DMS153 treated with DMSO at 0.1 percent for 48 hours (cell line): ENCODE measurements around the gene ARFGAP3.

Experiments used
- DNase-seq: peaks from one replicate; lab custom pipeline; 2025; ENCODE audit not compliant: unreplicated experiment; lab: John Stamatoyannopoulos, UW

ARFGAP3 gene

DNA sequence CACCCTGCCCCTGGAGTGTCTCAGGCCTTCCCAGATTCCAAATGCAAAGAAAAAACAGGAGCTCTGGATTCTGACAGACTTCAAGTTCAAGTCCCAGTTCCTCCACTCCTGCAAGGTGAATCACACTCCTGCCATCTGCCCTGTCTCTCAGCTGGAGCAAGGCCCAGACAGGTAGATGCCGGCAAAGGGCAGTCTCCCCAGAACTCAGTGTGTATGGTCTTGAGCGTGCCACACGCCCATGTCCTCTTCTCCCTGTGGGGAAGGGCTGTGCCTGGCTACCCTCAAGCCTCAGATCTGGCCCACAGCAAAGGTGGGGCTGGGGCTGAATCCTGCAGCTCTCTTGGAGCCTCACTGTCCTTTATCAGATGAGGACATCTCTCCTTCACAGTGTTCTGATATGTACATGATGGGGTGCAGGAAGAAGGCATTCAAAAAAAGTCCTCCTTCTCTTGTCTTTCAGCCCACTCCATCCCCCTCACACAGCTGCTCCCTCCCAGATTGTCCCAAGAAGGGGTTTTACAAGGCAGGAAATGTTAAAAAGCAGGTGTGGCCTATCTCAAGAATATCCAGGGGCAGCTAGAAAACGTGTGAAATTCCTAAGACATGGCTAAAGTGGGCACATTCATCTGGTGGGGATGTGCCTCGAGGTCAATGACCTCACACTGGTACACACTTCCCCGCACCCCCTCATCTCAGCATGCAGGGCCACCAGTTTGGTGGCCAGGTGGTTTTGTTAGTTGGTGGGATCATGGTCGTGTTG, 27.7 kb upstream of the ARFGAP3 start:
- no peak for DNase-seq

DNA sequence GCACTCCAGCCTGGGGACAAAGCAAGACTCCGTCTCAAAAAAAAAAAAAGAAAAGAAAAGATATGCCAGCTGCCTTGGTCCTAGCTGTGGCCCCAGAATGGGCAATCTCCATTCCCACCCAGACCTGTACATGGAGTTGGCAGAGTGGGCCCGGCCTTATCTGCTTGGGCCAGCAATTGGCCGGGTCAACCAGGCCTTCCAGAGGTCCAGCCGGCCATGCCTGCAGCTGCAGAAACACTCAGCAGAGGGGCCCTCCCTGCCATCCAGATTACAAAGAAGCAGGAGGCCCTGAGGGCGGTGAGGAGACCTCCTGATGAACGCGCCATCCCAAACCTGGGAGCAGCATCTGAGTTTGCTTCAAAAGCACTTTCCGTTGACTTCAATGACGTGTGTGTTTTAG, 26.9 kb upstream of the ARFGAP3 start:
- DNase-seq: no peak

DNA sequence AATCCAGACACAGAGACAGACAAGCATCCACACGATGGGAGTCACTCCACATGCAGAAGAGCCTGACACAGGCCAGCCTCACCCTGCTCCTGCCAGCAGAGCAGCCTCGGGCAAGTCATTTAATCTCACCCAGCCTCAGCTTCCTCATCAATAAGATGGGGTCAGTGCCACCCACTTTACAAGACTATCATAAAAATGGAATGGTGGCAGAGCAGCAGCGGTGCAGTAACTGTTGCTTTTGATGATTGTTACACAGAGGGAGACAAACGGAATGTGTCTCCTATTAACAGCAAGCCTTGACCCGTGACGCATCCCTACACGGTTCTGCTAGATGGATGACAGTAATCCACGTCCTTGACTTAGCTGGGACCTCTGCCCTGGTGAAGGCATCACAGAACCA, 26.0 kb upstream of the ARFGAP3 start:
- DNase-seq: no peak

DNA sequence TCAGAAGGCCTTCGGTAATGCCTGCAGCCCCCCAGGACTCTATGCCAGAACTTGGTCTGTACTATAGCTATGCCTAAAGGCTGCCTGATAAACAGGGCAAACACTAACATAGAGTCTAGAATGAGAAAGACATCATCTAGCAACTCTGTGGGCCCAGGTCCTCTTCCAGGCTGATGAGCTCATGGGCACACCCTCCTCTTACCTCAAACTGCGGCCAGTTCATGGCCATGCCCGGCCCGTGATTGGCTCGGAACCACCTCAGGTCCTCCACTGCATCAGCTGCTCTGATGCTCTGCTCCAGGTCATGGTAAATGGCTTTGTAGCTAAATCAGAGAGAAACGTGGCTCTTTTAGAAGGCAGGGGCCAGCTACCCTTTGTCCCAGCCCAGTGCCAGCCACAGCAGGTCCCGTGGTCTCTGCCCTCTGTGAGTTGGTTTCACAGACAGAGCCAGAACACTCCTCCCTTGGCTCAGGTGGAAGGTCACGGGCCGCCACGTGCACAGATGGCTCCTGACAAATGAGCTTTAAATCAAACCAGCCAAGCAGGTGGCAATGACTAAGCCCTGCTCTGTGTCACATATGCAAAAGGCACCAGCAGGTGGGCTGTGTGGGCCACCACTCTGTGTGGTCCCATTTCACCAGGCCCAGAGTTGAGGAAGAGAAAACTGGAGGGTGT, 25.0 kb upstream of the ARFGAP3 start:
- DNase-seq: no peak

DNA sequence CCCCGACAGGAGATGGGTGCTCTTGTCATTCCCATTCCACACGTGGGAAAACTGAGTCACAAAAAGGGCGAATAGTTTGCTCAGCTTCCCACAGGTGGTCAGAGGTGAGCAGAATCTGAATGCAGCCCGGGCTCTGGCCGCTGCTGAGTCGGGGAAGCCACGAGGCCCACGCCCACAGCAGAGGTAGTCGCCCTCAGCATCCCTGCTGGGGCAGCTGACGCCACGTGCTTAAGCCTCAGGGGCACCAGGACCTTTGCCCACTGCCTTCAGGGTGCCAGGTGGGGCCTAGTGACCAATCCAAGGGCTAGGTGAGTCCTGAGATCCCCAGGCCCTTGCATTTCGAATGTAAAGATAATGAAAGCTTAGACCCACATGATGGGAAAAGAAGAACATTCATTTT, 24.2 kb upstream of the ARFGAP3 start:
- DNase-seq: no peak

DNA sequence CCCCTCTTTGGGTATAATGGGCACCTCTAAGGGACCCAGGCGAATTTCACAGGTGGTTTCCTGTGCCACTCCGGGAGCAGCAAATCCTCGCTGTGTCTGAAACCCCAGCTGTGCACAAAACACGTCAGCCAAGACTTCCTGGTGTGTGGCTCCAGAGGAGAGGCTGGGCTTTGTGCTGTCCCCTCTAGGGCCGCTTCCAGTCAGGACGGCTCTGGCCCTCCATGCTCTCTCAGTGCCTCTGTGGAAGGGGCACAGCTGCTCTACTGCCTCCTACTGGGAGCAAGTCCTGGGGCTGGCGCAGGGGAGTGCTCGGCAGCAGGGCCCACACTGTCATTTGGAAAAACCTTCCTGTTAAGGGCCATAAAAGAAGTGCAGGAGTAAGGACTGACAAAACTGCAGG, 23.7 kb upstream of the ARFGAP3 start:
- DNase-seq: no peak

DNA sequence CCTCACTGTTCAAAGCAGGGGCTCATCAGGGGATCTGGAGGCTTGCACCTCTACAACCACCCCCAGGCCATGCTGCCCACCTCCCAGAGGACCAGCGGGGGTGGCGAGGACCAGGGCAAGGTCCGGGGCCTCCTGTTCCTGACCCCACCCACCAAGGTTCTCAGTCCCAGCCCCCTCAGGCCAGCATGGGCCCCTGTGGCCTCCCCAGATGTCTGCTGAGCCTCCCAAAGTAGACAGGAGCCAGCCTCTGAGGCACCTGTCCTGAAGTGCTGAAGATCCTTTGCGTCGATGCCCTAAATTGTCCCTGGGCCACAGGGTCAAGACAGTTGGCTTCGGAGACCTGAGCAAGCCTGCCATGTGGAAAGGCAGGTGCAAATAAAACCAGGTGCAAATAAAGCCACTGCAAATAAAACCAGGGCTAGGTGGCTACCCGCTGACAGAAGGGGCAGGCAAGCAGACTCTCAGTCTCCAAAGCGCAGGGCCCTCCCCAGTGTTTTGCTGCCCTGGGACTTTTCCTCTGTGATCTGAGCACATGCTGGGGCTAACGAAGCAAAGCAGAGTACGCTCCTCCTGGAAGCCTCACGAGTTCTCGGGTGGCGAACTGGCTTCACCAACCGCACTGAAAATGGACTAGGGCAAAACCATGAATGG, 22.4 kb upstream of the ARFGAP3 start:
- DNase-seq: no peak

DNA sequence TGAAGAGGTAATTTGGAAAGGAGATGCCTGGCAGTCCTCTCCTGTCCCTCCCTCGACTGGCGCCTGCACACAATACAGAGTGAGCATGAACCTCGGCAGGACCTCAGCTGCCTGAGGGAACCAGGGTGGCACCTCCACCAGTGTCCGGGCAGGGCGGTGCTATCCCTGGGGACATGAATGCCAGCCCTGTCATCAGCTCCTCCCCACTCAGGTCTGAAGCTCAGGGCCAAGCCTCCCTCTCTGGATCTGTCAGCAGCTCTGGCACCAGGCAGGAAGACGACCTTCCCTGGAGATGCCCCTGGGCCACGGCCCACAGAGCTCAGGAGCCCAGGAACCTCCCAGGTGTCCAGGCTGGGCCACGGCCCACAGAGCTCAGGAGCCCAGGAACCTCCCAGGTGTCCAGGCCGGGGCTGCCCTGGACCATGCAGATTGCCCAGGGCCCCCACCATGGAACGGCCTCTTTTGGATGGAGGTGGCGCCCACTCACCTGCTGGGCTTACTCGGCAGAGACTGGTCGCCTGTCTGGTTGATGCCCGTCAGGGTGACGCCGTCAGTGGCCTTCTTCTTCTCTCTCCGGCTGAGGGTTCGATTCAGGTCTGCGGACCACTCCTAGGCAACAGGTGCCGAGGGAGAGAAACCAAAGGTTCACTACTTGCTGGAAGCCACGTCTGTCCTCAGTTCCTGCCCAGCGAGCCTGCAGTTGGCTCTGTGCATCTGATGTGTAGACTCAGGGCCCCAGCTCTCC, 21.7 kb upstream of the ARFGAP3 start:
- DNase-seq: no peak

DNA sequence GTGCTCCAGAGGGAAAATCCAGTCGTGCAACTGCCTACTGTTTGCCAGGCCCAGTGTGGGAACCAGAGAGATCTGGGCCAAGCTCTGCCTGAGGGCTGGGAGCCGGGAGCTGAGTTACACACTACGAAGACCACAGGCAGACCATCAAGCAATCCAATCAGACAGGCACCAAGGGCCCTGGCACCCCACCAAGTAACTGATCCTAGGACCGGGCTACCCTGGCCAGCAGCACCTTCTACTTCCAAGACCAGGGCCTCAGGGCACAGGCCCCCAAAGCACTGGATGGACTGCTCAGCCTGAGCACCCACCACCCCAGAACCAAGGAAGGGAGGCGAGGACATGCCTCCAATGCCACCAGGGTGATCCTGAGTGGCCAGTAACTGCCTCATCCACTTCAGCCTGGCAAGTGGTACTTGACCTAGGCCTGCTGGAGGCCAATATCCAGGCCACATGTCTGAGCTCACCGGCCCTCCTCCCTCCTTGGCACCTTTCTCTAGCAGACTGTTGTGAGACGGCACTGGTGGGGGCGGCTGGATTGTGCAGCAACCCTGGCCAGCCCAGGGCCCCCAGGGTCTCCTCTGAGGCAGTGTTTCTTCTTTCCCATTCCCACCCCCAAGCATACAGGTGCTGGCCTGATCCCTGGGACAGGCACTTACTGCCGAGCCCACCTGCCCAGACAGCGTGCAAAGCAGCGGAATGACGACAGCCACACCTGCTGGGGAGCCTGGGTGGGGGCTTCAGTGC, 20.7 kb upstream of the ARFGAP3 start:
- DNase-seq: no peak

DNA sequence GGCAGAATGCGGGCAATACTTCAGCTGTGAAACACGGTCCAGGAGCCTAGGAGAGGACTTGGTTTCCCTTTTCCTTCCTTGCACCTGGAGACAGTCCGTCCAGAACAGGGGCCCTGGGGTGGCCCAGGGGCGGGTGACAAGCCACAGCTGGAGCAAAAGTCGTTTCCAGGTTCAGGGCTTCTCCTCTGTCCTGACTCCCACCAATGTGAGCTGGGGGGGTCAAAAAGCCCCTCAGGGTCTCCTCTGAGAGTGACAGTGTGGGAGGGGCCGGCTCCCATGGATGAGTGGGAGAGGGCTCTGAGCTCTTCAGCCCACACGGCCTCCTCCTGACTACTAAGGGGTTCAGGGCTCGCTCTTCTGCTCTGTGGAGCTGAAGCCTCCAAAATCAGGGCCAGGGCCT, 20.1 kb upstream of the ARFGAP3 start:
- no peak for DNase-seq

DNA sequence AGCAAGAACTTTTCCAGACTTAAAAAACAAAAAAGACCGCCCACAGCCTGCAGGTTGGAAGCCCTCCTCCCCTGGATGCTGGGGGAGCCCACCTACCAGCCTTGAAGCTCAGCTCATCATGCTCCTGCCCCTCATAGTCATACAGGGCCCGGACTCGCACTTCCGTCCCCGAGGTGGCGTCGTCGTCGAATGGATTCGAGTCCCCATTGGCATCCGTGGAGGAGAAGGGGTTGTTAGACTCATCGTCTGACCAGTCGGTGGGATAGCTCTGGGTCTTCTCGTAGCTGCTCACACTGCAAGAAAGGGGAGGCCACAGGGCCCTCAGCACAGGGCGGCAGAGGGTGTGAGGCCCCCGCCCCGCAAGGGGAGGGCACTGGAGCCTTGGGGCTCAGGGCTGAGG, 19.0 kb upstream of the ARFGAP3 start:
- DNase-seq: no peak

DNA sequence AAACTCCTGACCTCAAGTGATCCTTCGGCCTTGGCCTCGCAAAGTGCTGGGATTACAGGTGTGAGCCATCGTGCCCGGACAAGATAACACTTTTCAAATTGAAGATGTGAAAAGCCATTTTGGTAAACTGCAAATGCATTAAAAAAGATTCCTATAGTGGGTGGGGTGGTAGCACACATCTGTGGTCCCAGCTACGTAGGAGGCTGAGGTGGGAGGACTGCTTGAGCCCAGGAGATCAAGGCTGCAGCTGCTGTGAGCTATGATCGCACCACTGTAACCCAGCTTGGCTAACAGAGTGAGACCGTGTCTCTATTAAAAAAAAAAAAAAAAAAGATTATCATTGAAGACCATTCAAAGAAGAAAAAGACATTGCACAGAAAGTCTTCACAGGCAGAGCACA, 16.9 kb upstream of the ARFGAP3 start:
- no peak for DNase-seq

DNA sequence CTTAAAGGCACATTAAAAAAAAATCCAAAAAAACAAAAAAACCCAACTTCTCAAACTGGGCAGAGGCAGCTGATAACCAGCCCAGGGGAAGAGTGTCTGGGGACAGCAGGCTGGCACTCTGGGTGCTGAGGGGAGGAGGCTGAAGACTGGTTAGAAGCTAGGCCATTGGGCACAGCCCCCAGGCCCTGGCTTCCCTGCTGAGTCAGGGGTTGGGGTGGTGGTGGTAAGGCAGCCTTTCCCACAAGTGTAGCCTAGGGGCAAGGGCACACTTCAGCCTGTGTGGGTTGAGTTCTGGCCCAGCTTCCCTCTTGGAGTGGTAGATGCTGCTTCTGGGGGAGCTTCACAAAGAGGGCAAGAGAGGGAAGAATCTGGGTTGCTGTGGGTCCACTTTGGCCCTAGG, 16.3 kb upstream of the ARFGAP3 start:
- no peak for DNase-seq

DNA sequence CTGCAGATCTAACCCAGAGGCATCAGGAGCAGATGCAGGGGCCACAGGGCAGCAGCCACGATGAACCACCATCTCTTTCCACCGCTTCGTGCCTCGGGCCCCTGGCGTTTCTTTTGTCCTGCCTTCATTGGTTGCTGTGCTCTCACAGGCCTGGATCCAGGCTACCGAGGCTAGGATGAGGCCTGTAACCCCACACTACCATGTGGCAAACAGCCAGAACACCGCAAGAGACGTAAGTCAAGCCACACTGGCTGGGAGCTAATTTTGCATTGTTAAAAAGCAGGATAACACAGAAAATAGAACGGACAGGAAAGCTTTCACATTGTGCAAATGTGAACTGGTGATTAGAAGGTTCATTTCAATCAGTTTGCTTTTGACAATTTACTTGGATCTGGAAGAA, 15.7 kb upstream of the ARFGAP3 start:
- no peak for DNase-seq

DNA sequence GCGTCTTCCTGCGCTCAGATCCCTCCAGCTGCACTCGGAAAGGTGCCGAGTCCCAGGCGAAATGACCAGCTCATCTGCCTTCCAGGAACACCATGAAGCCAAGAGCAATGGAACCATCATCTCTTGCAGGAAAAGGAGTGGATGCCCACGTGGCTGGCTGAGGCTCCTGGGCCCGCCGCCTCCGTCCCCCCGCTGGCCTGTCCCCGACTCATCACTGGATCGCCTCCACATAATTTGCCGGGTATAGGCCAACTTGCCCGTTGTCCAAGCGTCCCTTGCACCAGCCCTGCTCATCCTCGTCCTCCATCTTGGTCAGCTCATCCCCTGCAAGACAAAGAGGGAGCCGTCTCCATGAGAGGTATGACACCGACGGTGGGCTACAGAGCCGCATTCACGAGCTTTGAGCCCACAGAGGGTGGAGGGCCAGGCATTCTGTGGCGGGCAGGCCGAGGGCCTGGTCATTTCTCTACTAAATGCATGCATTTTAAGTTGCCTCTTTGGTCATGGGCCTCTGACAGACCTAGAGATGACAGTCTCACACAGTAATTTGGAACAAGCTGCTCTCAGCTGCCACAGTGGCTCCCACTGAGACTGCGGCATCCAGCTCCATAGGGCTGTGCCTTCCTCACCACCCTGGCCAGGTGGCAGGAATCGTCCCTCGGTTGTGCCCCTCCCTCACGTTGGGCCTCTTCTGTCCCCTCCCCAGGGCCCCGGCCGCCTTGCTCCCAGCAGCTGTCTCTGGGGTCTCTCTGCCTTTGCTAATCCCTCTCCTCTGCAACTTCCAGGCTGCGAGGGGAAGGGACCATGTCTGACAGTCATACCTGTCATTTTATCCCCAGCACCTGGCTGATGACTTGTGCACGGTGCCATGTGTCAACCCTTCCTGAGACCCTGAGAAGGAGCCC, 14.3 kb upstream of the ARFGAP3 start:
- DNase-seq: no peak

DNA sequence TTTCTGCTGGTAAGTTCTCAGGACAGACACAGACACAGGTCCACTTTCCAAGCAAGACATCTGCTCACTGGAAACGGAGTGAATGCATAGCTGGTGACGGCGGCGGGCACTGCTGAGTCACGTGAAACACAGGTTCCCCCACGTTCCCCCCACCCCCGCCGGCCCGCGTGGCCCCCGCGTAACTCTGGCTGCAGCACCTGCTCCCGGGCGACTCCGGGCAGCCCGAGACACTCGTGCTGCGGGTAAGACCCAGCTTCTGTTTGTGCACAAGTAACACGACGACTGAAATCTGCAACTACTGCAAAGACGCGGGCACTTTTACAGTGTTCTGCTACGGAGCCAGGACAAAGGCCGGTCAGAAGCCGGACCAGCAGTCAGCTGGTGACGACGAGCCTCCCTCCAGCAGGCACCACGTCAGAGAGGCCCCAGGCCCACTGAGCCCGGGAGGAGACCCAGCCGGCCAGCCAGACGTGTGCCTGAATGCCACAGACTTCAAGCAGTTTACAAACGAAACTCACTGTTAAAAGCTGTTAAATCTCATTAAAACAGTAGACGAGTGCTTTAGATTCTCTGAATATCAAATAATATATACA, 12.9 kb upstream of the ARFGAP3 start:
- DNase-seq: no peak

DNA sequence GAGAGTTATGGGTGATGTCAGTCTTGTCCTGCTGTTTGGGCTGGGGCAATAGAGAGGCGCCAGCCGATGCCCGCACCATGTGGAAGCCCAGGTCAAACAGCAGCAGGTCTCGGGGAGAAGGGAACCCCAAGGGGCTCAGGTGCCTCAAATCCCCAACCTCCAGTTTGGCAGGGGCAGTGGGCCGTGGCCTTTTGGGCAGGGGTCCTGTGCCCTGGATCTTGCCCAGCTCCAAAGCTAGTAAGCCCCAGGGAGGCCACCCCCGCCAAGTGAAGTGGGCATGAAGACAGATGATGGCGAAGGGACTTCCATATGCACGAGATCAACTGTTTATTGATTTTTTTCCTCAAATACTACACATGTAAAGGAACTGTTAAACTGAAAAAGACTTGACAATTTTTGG, 12.4 kb upstream of the ARFGAP3 start:
- DNase-seq: no peak

DNA sequence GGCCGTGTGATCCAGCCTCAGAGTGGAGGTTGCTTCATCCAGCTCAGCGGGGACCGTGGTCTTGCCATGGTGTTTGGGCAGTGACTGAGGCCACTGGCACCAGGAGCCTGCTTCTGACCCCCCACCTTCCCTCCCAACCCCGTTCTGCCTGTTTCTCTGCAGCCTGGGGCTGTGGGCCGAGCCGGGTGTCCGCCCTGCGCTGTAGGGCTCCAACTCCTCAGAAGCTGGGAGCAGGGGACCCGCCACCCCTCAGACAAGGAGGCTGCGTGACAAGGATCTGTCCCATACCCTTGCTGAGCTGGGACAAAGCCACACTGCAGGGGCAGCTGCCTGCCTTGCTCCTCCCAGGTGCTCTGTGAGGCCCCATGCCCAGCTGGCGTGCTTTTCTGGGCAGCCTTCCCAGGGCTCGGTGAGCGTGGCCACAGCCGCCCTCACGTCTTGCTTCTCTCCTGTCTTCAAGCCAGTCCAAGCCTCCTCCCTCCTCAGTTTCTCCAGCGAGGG, 11.7 kb upstream of the ARFGAP3 start:
- DNase-seq: no peak

DNA sequence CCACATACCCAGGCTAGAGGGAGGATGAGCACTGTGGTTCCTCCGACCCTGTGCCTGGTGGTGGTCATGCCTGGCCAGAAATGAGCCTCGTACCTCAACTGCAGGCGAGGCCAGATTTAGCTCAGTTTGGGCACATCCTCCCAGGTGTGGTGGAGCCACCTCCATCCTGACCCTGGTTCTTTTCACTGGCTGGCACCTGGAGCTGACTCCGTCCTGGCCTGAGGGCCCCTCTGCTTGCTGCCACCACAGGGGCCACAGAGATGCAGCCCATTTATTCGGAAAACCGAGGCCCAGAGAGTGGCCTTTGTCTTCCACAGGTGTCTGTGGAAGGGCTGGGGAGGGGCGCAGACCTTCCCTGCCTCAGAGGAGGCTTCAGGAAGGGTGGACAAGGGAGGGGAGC, 9.0 kb upstream of the ARFGAP3 start:
- DNase-seq: no peak
